SK-N-SH treated with all-trans-retinoic acid at 6 μM for 48 hours (cell line): ENCODE data around the gene CHAF1A.

Source experiments
- ATAC-seq: fragments of 200-7000 bp; cut with Tn5 transposase; 3 replicates; pipeline ENCODE4 v1.9.1; 2020; ENCODE audit warnings: mild to moderate bottlenecking, moderate library complexity
- ARNTL ChIP-seq: fragments of 450-650 bp; formaldehyde crosslinking; IDR thresholded peaks from 2 replicates; pipeline ENCODE4 v1.5.0; 2020; ENCODE audit warnings: low read depth, mild to moderate bottlenecking, moderate library complexity, borderline replicate concordance
- BACH2 ChIP-seq: fragments of 250-450 bp; sonication (Bioruptor Pico); IDR thresholded peaks from 2 replicates; pipeline ENCODE4 v1.9.0; 2021; ENCODE audit warnings: mild to moderate bottlenecking, borderline replicate concordance
- CREB5 ChIP-seq: fragments of 250-450 bp; sonication (Bioruptor Pico); IDR thresholded peaks from 2 replicates; pipeline ENCODE4 v1.5.1; 2020; ENCODE audit warnings: low read depth, mild to moderate bottlenecking, moderate library complexity
- CSDC2 ChIP-seq: fragments of 250-450 bp; sonication (Bioruptor Pico); IDR thresholded peaks from 2 replicates; pipeline ENCODE4 v1.5.0; 2020; ENCODE audit warnings: mild to moderate bottlenecking, moderate library complexity
- CSRNP3 ChIP-seq: fragments of 250-450 bp; sonication (Bioruptor Pico); IDR thresholded peaks from 2 replicates; pipeline ENCODE4 v1.5.1; 2021; ENCODE audit warnings: mild to moderate bottlenecking, moderate library complexity
- ESRRG ChIP-seq: fragments of 250-450 bp; sonication (Bioruptor Pico); IDR thresholded peaks from 2 replicates; pipeline ENCODE4 v1.6.1; 2021; ENCODE audit warnings: mild to moderate bottlenecking
- GLIS3 ChIP-seq: fragments of 250-450 bp; sonication (Bioruptor Pico); IDR thresholded peaks from 2 replicates; pipeline ENCODE4 v1.5.0; 2020; ENCODE audit warnings: mild to moderate bottlenecking, moderate library complexity
- ISL1 ChIP-seq: fragments of 250-450 bp; sonication (Bioruptor Pico); IDR thresholded peaks from 2 replicates; pipeline ENCODE4 v2.1.2; 2022; ENCODE audit warnings: mild to moderate bottlenecking, moderate library complexity
- OSR1 ChIP-seq: fragments of 250-450 bp; sonication (Bioruptor Pico); IDR thresholded peaks from 2 replicates; pipeline ENCODE4 v1.8.0; 2022; ENCODE audit warnings: moderate library complexity, mild to moderate bottlenecking, inconsistent platforms
- POU6F1 ChIP-seq: fragments of 250-450 bp; sonication (Bioruptor Pico); IDR thresholded peaks from 2 replicates; pipeline ENCODE4 v1.8.0; 2021; ENCODE audit warnings: low read depth, mild to moderate bottlenecking, moderate library complexity, borderline replicate concordance
- PPARA ChIP-seq: fragments of 250-450 bp; sonication (Bioruptor Pico); IDR thresholded peaks from 2 replicates; pipeline ENCODE4 v1.5.0; 2020; ENCODE audit warnings: mild to moderate bottlenecking, borderline replicate concordance
- RARB ChIP-seq: fragments of 250-450 bp; sonication (Bioruptor Pico); IDR thresholded peaks from 2 replicates; pipeline ENCODE4 v1.8.0; 2021; ENCODE audit warnings: mild to moderate bottlenecking, moderate library complexity
- SNAI2 ChIP-seq: fragments of 250-450 bp; sonication (Bioruptor Pico); IDR thresholded peaks from 2 replicates; pipeline ENCODE4 v1.5.0; 2020; ENCODE audit warnings: mild to moderate bottlenecking, moderate library complexity
- TCF4 ChIP-seq: fragments of 250-450 bp; sonication (Bioruptor Pico); IDR thresholded peaks from 2 replicates; pipeline ENCODE4 v1.8.0; 2021; ENCODE audit warnings: mild to moderate bottlenecking, moderate library complexity, borderline replicate concordance
- TOX ChIP-seq: fragments of 250-450 bp; sonication (Bioruptor Pico); IDR thresholded peaks from 2 replicates; pipeline ENCODE4 v1.8.0; 2021; ENCODE audit warnings: mild to moderate bottlenecking, moderate library complexity, borderline replicate concordance
- TSHZ2 ChIP-seq: fragments of 250-450 bp; sonication (Bioruptor Pico); IDR thresholded peaks from 2 replicates; pipeline ENCODE4 v1.5.0; 2020; ENCODE audit warnings: mild to moderate bottlenecking, moderate library complexity
- ZC3H10 ChIP-seq: fragments of 250-450 bp; sonication (Bioruptor Pico); IDR thresholded peaks from 2 replicates; pipeline ENCODE4 v1.5.1; 2021; ENCODE audit warnings: mild to moderate bottlenecking, moderate library complexity
- ZFP3 ChIP-seq: fragments of 250-450 bp; sonication (Bioruptor Pico); IDR thresholded peaks from 2 replicates; pipeline ENCODE4 v1.5.0; 2020; ENCODE audit warnings: mild to moderate bottlenecking, moderate library complexity
- ZFP30 ChIP-seq: fragments of 450-650 bp; formaldehyde crosslinking; IDR thresholded peaks from 2 replicates; pipeline ENCODE4 v1.5.0; 2022; ENCODE audit warnings: mild to moderate bottlenecking, moderate library complexity
- ZNF565 ChIP-seq: fragments of 450-650 bp; formaldehyde crosslinking; conservative IDR thresholded peaks from 2 replicates; pipeline ENCODE4 v1.5.0; 2020; ENCODE audit warnings: low read depth, mild to moderate bottlenecking, moderate library complexity
- ZNF70 ChIP-seq: fragments of 450-650 bp; formaldehyde crosslinking; IDR thresholded peaks from 2 replicates; pipeline ENCODE4 v1.5.0; 2020; ENCODE audit warnings: mild to moderate bottlenecking, moderate library complexity
- ZNF8 ChIP-seq: fragments of 450-650 bp; formaldehyde crosslinking; IDR thresholded peaks from 2 replicates; pipeline ENCODE4 v1.5.0; 2020; ENCODE audit warnings: mild to moderate bottlenecking, moderate library complexity

CHAF1A gene

GRCh38 chr19:4370418-4371041, 31.9 kb upstream of the CHAF1A start:
- TF ChIP-seq OSR1 (CRISPR knock-in tag): no peak
- TF ChIP-seq BACH2 (CRISPR knock-in tag): no peak
- ATAC-seq: no peak

- no peak for TF ChIP-seq ISL1 (CRISPR knock-in tag)
- TF ChIP-seq TOX (CRISPR knock-in tag): no peak
- TF ChIP-seq CSDC2: no peak
- TF ChIP-seq ESRRG: no peak
- no peak for TF ChIP-seq TSHZ2 (CRISPR knock-in tag)
- no peak for TF ChIP-seq CSRNP3 (CRISPR knock-in tag)
- TF ChIP-seq OSR1 (CRISPR knock-in tag): no peak
- TF ChIP-seq POU6F1: no peak
- TF ChIP-seq ZNF70 (CRISPR knock-in tag): no peak
- TF ChIP-seq BACH2 (CRISPR knock-in tag): no peak
- no peak for TF ChIP-seq ZFP3 (CRISPR knock-in tag)
- no peak for TF ChIP-seq RARB (CRISPR knock-in tag)
- TF ChIP-seq PPARA (CRISPR knock-in tag): no peak
- no peak for TF ChIP-seq CREB5 (CRISPR knock-in tag)
- TF ChIP-seq ZNF565 (CRISPR knock-in tag): no peak
- no peak for TF ChIP-seq SNAI2 (CRISPR knock-in tag)
- TF ChIP-seq ZNF8 (CRISPR knock-in tag): no peak
- TF ChIP-seq TCF4 (CRISPR knock-in tag): no peak
- TF ChIP-seq ZC3H10: no peak
- no peak for TF ChIP-seq ARNTL (CRISPR knock-in tag)
- ATAC-seq: no peak
These were observed 30.9 kb upstream of the CHAF1A start for GRCh38 chr19:4371247-4372164.

GRCh38 chr19:4372165-4373012, 30.1 kb upstream of the CHAF1A start:
- ATAC-seq: no peak
- TF ChIP-seq ZNF70 (CRISPR knock-in tag): no peak
- TF ChIP-seq CSDC2: no peak
- no peak for TF ChIP-seq CREB5 (CRISPR knock-in tag)
- no peak for TF ChIP-seq SNAI2 (CRISPR knock-in tag)
- no peak for TF ChIP-seq ZNF8 (CRISPR knock-in tag)
- no peak for TF ChIP-seq TSHZ2 (CRISPR knock-in tag)
- TF ChIP-seq ZFP30: no peak
- no peak for TF ChIP-seq ZNF565 (CRISPR knock-in tag)
- no peak for TF ChIP-seq GLIS3 (CRISPR knock-in tag)
- no peak for TF ChIP-seq TOX (CRISPR knock-in tag)
- no peak for TF ChIP-seq ARNTL (CRISPR knock-in tag)
- no peak for TF ChIP-seq PPARA (CRISPR knock-in tag)
- TF ChIP-seq ISL1 (CRISPR knock-in tag): no peak
- TF ChIP-seq OSR1 (CRISPR knock-in tag): no peak
